ENCODE results near the gene PPAT.

DNA sequence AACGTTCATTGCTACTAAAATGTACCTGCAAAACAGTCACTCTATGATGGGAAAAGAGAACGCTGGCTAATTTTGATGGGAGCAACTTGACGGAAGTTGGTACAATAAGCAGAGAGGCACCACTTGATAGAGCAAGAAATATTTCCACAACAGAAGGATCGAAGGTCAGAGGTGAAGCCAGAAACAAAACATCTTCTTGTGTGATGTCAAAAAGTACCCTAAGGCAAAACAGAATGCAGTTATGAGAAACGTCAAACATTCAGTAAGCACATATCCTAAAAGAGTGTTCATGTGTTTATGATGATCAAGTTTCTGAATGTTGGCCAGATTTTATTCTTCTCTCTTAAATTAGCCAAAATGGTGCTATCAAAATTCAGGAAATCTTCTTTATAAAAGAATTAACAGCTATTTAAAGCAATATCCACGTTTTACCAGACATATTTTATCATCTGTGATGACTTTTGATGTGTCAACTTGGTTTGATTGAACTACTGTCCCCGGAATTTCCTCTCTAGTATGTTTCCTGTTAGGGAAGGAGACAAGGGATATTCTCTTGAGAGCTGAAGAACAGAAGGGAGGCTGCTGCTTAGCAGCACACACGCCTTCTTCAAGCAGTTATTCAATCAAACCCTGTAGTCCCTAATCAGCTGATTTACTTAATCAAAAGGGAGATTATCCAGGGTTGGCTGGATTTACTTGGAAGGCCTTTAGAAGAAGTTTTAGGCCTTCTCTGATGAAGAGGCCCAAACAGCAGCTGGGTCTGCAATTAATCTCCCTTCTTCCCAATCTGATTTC is 63.8 kb downstream of the PPAT start:
- TF ChIP-seq, protein P1, sequence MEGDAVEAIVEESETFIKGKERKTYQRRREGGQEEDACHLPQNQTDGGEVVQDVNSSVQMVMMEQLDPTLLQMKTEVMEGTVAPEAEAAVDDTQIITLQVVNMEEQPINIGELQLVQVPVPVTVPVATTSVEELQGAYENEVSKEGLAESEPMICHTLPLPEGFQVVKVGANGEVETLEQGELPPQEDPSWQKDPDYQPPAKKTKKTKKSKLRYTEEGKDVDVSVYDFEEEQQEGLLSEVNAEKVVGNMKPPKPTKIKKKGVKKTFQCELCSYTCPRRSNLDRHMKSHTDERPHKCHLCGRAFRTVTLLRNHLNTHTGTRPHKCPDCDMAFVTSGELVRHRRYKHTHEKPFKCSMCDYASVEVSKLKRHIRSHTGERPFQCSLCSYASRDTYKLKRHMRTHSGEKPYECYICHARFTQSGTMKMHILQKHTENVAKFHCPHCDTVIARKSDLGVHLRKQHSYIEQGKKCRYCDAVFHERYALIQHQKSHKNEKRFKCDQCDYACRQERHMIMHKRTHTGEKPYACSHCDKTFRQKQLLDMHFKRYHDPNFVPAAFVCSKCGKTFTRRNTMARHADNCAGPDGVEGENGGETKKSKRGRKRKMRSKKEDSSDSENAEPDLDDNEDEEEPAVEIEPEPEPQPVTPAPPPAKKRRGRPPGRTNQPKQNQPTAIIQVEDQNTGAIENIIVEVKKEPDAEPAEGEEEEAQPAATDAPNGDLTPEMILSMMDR (IDR thresholded peaks at IDR 0.05 in 4 of 5, conservative IDR thresholded peaks at IDR 0.05 in 1 of 5): no peak
- no peak for TF ChIP-seq POLR2A (IDR thresholded peaks at IDR 0.05)
